Sigmoid colon (tissue), 4 donors: ENCODE results near the gene TRIP11.

Experiments
- CTCF ChIP-seq, 4 experiments: fragments of 450-650 bp in 3 of 4; fragments of 200-600 bp in 1 of 4; IDR thresholded peaks; one replicate each; pipeline ENCODE4 v1.5.1; 2016 to 2019; ENCODE audit warnings: antibody characterized with exemption in 4 of 4, mild to moderate bottlenecking in 3 of 4, moderate library complexity in 2 of 4
- EP300 ChIP-seq, 4 donors: sonication (generic); formaldehyde crosslinking; IDR thresholded peaks; one replicate each; pipeline ENCODE4 v1.6.1; 2017; ENCODE audit warnings: antibody characterized with exemption in 4 of 4
- POLR2A ChIP-seq, 2 donors: fragments of 450-650 bp; IDR thresholded peaks; one replicate each; pipeline ENCODE4 v1.6.1; 2016; ENCODE audit warnings: antibody characterized with exemption in 2 of 2, mild to moderate bottlenecking in 2 of 2, moderate library complexity in 2 of 2

GRCh38 chr14:91980157-91980556 is 59.7 kb downstream of the TRIP11 start:
- TF ChIP-seq CTCF (IDR thresholded peaks at IDR 0.05) (no peak), POLR2A (IDR thresholded peaks at IDR 0.05) (no peak), EP300 (IDR thresholded peaks at IDR 0.05) (peak in 2 of 4 donors; percentile 24 to 71)
